ENCODE data around the gene MUSK. TPM values are rescaled to one million over a fixed set of nuclear protein-coding genes. Genes with fewer than 3 reads are reported as not detected.

The MUSK gene
- total RNA-seq, 3 donors from 2014 or later: 0.32 TPM; not detected in 2

DNA sequence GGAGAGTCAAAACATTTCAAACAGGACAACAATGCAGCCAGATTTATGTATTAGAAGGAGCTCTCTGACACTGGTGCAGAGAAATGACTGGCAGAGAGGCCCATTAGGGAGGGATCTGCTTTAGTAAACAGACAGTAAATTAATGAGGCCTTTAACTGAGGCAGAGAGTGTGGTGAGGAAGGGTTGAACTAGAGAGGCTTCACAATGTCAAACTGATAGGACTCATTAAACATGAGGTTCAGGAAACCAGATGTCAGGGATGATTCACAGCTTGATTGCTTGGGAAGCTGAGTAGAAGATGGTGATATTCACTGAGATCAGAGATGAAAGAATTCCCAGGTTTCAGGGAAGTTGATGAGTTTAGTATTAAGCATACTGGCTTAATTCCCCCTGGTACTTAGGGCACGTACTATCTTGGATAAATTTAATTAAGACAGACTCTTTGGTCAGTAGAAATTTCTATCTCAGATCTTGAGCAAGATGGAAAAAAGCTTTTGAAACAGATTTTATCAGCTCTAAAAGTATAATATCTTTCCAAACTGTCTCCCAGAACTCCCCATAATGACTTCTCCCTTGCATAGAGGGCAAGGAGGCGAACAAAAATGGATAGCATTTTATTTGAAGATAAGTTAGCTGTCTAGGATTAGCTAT, 8.6 kb upstream of the MUSK start:
- Histone ChIP-seq H3K9me3 (no peaks in the 10 kb centered on the region), H3K27me3 (no peaks in the 10 kb centered on the region), H3K36me3 (no peaks in the 10 kb centered on the region), H3K27ac (no peak overlapping the region), H3K4me3 (no peak overlapping the region), H3K4me1 (no peaks in the 10 kb centered on the region)
- TF ChIP-seq CTCF (IDR thresholded peaks at IDR 0.05) (no peak), POLR2AphosphoS5 (IDR thresholded peaks at IDR 0.05) (no peak), POLR2A (IDR thresholded peaks at IDR 0.05) (no peak)
- intact Hi-C loops (cut with DNase I; ENCODE audit: low total_unique reads): no loop called here
- no peak for DNase-seq (ENCODE audit: low spot score in 2 of 2)

DNA sequence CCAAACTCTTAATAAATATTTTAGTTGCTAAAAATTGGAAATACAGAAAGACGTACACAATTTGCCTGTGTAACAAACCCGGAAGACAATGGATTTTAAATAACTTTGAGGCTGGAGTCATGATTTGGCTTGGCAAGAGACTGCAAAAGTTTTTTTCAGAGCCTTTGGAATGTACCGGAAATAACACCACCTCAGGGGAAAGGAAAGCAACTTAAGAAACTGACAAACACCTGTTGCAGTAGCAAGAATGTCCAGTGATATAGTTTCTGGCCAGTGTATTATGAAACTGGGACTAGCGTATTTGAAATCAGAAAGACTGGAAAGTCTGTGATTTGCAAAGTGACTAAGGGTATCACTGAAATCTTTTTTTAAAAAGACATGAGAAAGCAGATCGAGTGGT, 842 bp downstream of the MUSK start:
- intact Hi-C loops (cut with DNase I; ENCODE audit: low total_unique reads): no loop called here
- Histone ChIP-seq H3K4me3 (no peak overlapping the region), H3K9me3 (no peaks in the 10 kb centered on the region), H3K36me3 (no peaks in the 10 kb centered on the region), H3K4me1 (no peaks in the 10 kb centered on the region), H3K27ac (no peak overlapping the region), H3K27me3 (no peaks in the 10 kb centered on the region)
- no peak for DNase-seq (ENCODE audit: low spot score in 2 of 2)
- TF ChIP-seq POLR2AphosphoS5 (IDR thresholded peaks at IDR 0.05) (no peak), CTCF (IDR thresholded peaks at IDR 0.05) (no peak), POLR2A (IDR thresholded peaks at IDR 0.05) (no peak)

- Histone ChIP-seq H3K27ac (no peak overlapping the region), H3K27me3 (no peaks in the 10 kb centered on the region), H3K36me3 (no peaks in the 10 kb centered on the region), H3K4me1 (no peaks in the 10 kb centered on the region), H3K4me3 (no peak overlapping the region), H3K9me3 (no peaks in the 10 kb centered on the region)
- DNase-seq (ENCODE audit: low spot score in 2 of 2): no peak
- TF ChIP-seq POLR2A (IDR thresholded peaks at IDR 0.05) (no peak), CTCF (IDR thresholded peaks at IDR 0.05) (no peak), POLR2AphosphoS5 (IDR thresholded peaks at IDR 0.05) (no peak)
- intact Hi-C loops (cut with DNase I; ENCODE audit: low total_unique reads): no loop called here
Measured at GRCh38 chr9:110671849-110672248, 3.3 kb downstream of the MUSK start.

DNA sequence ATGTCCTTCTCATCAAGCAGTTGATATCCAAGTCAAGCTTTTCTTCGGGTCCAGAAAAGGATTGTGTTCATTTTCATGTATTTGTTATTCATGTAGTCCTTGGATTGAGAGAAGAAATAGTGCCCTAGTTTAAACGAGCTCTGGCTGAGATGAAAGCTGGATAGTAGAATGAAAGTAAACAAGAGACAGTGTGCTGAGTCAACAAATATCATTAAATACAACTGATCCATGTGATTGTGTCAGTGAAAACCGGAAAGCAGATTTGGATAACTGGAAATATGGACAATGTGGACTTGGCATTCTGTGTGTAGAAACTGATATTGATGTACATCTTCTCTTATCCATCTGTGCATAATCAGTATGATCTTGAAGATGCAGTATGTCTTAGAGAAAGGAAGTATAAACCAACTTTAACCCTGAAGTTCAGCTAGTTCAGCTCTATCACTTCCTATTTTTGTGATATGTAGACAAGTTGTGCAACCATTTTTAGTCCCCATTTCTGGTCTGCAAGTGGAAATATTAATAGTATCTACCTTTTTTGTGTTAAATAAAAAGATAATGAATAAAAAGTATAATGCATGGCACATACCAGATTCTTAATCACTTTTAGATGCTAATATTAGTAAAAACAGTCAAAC, 4.4 kb downstream of the MUSK start:
- DNase-seq (ENCODE audit: low spot score in 2 of 2): no peak
- H3K4me3 ChIP-seq: no peak overlapping the region
- H3K4me1 ChIP-seq: no peaks in the 10 kb centered on the region
- H3K36me3 ChIP-seq: no peaks in the 10 kb centered on the region
- no peaks in the 10 kb centered on the region for H3K27me3 ChIP-seq
- H3K9me3 ChIP-seq: no peaks in the 10 kb centered on the region
- TF ChIP-seq CTCF (IDR thresholded peaks at IDR 0.05) (no peak), POLR2A (IDR thresholded peaks at IDR 0.05) (no peak), POLR2AphosphoS5 (IDR thresholded peaks at IDR 0.05) (no peak)
- no peak overlapping the region for H3K27ac ChIP-seq
- intact Hi-C loops (cut with DNase I; ENCODE audit: low total_unique reads): no loop called here

- Histone ChIP-seq H3K4me1 (no peaks in the 10 kb centered on the region), H3K36me3 (no peaks in the 10 kb centered on the region), H3K27ac (no peak overlapping the region), H3K9me3 (no peaks in the 10 kb centered on the region), H3K4me3 (no peak overlapping the region), H3K27me3 (no peaks in the 10 kb centered on the region)
- TF ChIP-seq POLR2A (IDR thresholded peaks at IDR 0.05) (no peak), CTCF (IDR thresholded peaks at IDR 0.05) (no peak), POLR2AphosphoS5 (IDR thresholded peaks at IDR 0.05) (no peak)
- DNase-seq (ENCODE audit: low spot score in 2 of 2): no peak
- intact Hi-C loops (cut with DNase I; ENCODE audit: low total_unique reads): no loop called here
Measured at GRCh38 chr9:110687497-110687896, 18.9 kb downstream of the MUSK start.
